ENCODE data around the gene CDPF1. TPM values are rescaled to one million over a fixed set of nuclear protein-coding genes. Genes with fewer than 3 reads are reported as not detected.
"Not testable (repeated sequence)": the region's sequence is repeated elsewhere in the genome, so short reads cannot be mapped to it uniquely, and the experiment has no call there.

Gene CDPF1
- polyA plus RNA-seq, 1 donor, result 10.3 TPM

- DNase-seq (ENCODE audit: low read depth), result no peak
These were observed 25.2 kb downstream of the CDPF1 start for GRCh38 chr22:46224898-46225290.

- DNase-seq (ENCODE audit: low read depth), result no peak
These were observed 25.8 kb downstream of the CDPF1 start for GRCh38 chr22:46224044-46224897.

GRCh38 chr22:46220921-46221320, 29.2 kb downstream of the CDPF1 start:
- DNase-seq (ENCODE audit: low read depth), result no peak

GRCh38 chr22:46219636-46220035, 30.5 kb downstream of the CDPF1 start:
- DNase-seq (ENCODE audit: low read depth), result no peak

- no peak for DNase-seq (ENCODE audit: low read depth)
These were observed 35.5 kb downstream of the CDPF1 start for GRCh38 chr22:46214616-46215015.

- no peak for DNase-seq (ENCODE audit: low read depth)
These were observed 35.9 kb downstream of the CDPF1 start for GRCh38 chr22:46214149-46214548.

GRCh38 chr22:46213052-46213451, 37.0 kb downstream of the CDPF1 start:
- DNase-seq (ENCODE audit: low read depth), result no peak

GRCh38 chr22:46212195-46212594, 37.9 kb downstream of the CDPF1 start:
- DNase-seq (ENCODE audit: low read depth), result no peak

- no peak for DNase-seq (ENCODE audit: low read depth)
These were observed 40.8 kb downstream of the CDPF1 start for GRCh38 chr22:46209262-46209661.

- no peak for DNase-seq (ENCODE audit: low read depth)
These were observed 46.5 kb downstream of the CDPF1 start for GRCh38 chr22:46203601-46203980.

GRCh38 chr22:46202897-46203600, 47.0 kb downstream of the CDPF1 start:
- no peak for DNase-seq (ENCODE audit: low read depth)

- DNase-seq (ENCODE audit: low read depth), result no peak
These were observed 48.9 kb downstream of the CDPF1 start for GRCh38 chr22:46201059-46201757.

- not testable (repeated sequence) for DNase-seq (ENCODE audit: low read depth)
These were observed 51.3 kb downstream of the CDPF1 start for GRCh38 chr22:46198806-46199205.

- DNase-seq (ENCODE audit: low read depth), result no peak
These were observed 51.8 kb downstream of the CDPF1 start for GRCh38 chr22:46198274-46198673.

GRCh38 chr22:46196278-46196677, 53.8 kb downstream of the CDPF1 start:
- no peak for DNase-seq (ENCODE audit: low read depth)

- DNase-seq (ENCODE audit: low read depth), result no peak
These were observed 54.5 kb downstream of the CDPF1 start for GRCh38 chr22:46195487-46196165.

Other genes starting within 250 kb of the CDPF1 start
- gene PPARA, start 99.8 kb downstream of the CDPF1 start, polyA plus RNA-seq (ENCODE audit: insufficient read length), result 22.8 TPM
- gene PKDREJ, start 13.1 kb upstream of the CDPF1 start, polyA plus RNA-seq (ENCODE audit: insufficient read length), result 0.67 TPM
- gene TTC38, start 17.7 kb upstream of the CDPF1 start, polyA plus RNA-seq (ENCODE audit: insufficient read length), result 18.2 TPM
- 8.2 TPM for gene GTSE1, start 46.6 kb upstream of the CDPF1 start, polyA plus RNA-seq (ENCODE audit: insufficient read length)
- gene TRMU, start 85.4 kb upstream of the CDPF1 start, polyA plus RNA-seq (ENCODE audit: insufficient read length), result 28.9 TPM